Keratinocyte (primary cell): ENCODE measurements around the gene PCDHGC4. TPM values are rescaled to one million over a fixed set of nuclear protein-coding genes. Genes with fewer than 3 reads are reported as not detected.
A peak's percentile ranks its signal among the peaks of the same experiment; 100 is the strongest.

Experiments used
- DNase-seq: peaks from one replicate; pipeline ENCODE4 v3.0.0-alpha.2; 2011; ENCODE audit warnings: low read depth, missing footprints, low spot score
- FAIRE-seq: peaks from 2 replicates; lab custom pipeline; 2011; peaks lifted over from hg19 to GRCh38; lab: Jason Lieb, UNC
- H2AFZ ChIP-seq: 2 replicates; pipeline ENCODE4 v1.6.0; 2012; ENCODE audit warnings: low read length, control low read depth, inconsistent platforms; ENCODE audit not compliant: control insufficient read depth
- H3K27ac ChIP-seq: 2 replicates; pipeline ENCODE4 v1.5.1; 2011; ENCODE audit warnings: low read length; ENCODE audit not compliant: control insufficient read depth, insufficient read depth
- H3K27me3 ChIP-seq: 3 replicates; pipeline ENCODE4 v1.6.0; 2011; ENCODE audit warnings: low read length; ENCODE audit not compliant: control insufficient read depth, insufficient read depth; ENCODE audit errors: extremely low read depth
- H3K36me3 ChIP-seq, 2 experiments: 2 replicates in 1 of 2; 3 replicates in 1 of 2; pipeline ENCODE4 v1.5.1; 2011; ENCODE audit warnings: low read length in 2 of 2, mild to moderate bottlenecking in 1 of 2; ENCODE audit not compliant: control insufficient read depth in 2 of 2, insufficient read depth in 2 of 2; ENCODE audit errors: extremely low read depth in 1 of 2
- H3K4me1 ChIP-seq: 3 replicates; pipeline ENCODE4 v1.5.1; 2011; ENCODE audit warnings: low read length; ENCODE audit not compliant: control insufficient read depth, insufficient read depth; ENCODE audit errors: extremely low read depth
- H3K4me2 ChIP-seq: 3 replicates; pipeline ENCODE4 v1.6.0; 2011; ENCODE audit warnings: low read depth, low read length; ENCODE audit not compliant: control insufficient read depth, insufficient read depth; ENCODE audit errors: extremely low read depth
- H3K4me3 ChIP-seq, 3 experiments: fragments of 200-600 bp in 1 of 3; sonication (generic) in 1 of 3; 2 replicates in 2 of 3; 3 replicates in 1 of 3; pipeline ENCODE4 v1.5.1; 2011 to 2016; ENCODE audit warnings: low read length in 3 of 3, mild to moderate bottlenecking in 3 of 3, control low read depth in 2 of 3, inconsistent platforms in 1 of 3, low read depth in 1 of 3, mixed read lengths in 1 of 3, mixed run types in 1 of 3, moderate library complexity in 1 of 3; ENCODE audit not compliant: control insufficient read depth in 2 of 3, insufficient read depth in 2 of 3; ENCODE audit errors: extremely low read depth in 1 of 3
- H3K79me2 ChIP-seq: 2 replicates; pipeline ENCODE4 v1.6.0; 2012; ENCODE audit warnings: low read length; ENCODE audit not compliant: control insufficient read depth, insufficient read depth
- H3K9ac ChIP-seq: 3 replicates; pipeline ENCODE4 v1.6.0; 2011; ENCODE audit warnings: low read length; ENCODE audit not compliant: control insufficient read depth, insufficient read depth; ENCODE audit errors: extremely low read depth
- H3K9me1 ChIP-seq: 3 replicates; pipeline ENCODE4 v1.6.0; 2011; ENCODE audit warnings: low read length; ENCODE audit not compliant: control insufficient read depth, insufficient read depth; ENCODE audit errors: extremely low read depth
- H3K9me3 ChIP-seq: 2 replicates; pipeline ENCODE4 v1.5.1; 2012; ENCODE audit warnings: low read depth, low read length; ENCODE audit not compliant: control insufficient read depth
- H4K20me1 ChIP-seq: 3 replicates; pipeline ENCODE4 v1.6.0; 2011; ENCODE audit warnings: low read length; ENCODE audit not compliant: control insufficient read depth, insufficient read depth; ENCODE audit errors: extremely low read depth
- EZH2 ChIP-seq: IDR thresholded peaks from one replicate; pipeline ENCODE4 v1.6.1; 2012; ENCODE audit warnings: inconsistent platforms, mild to moderate bottlenecking, low read length, moderate library complexity
- dilution Hi-C: fragments of 300-500 bp; cut with MboI; formaldehyde crosslinking; loops from one replicate; pipeline ENCODE4 v1.7.0; 2020; ENCODE audit warnings: low sequenced_read_pairs; ENCODE audit not compliant: extremely low pct_ligation_motif_present
- polyA plus RNA-seq, 5 experiments: library from polyadenylated mRNA; depleted of rRNA in 3 of 5; stranded (reverse) in 3 of 5; stranded (forward) in 1 of 5; unstranded in 1 of 5; fragments of >200 nt; gene quantifications; 1 replicate in 1 of 5; 2 replicates in 3 of 5; 3 replicates in 1 of 5; pipeline versions ENCODE4 v1.2.1 to v1.2.3, GENCODE V29; 2011 to 2012; ENCODE audit warnings: missing spikeins in 2 of 5, low read depth in 1 of 5, low replicate concordance in 1 of 5
- TF ChIP-seq, protein P1 (sequence below), 3 experiments: IDR thresholded peaks in 1 of 3; conservative IDR thresholded peaks in 1 of 3; optimal IDR thresholded peaks in 1 of 3; 2 replicates in 2 of 3; 3 replicates in 1 of 3; pipeline versions ENCODE3 to v1.5.1; 2011; ENCODE audit warnings: low read length in 3 of 3, mild to moderate bottlenecking in 3 of 3, moderate library complexity in 2 of 3, control low read depth in 1 of 3, inconsistent platforms in 1 of 3; ENCODE audit not compliant: insufficient read depth in 2 of 3; ENCODE audit errors: extremely low read depth in 1 of 3

PCDHGC4 gene
- polyA plus RNA-seq, 1 donor (not counting 4 experiments of a cell fraction or from before 2014, with no cell fraction given) = 0.13 TPM

DNA sequence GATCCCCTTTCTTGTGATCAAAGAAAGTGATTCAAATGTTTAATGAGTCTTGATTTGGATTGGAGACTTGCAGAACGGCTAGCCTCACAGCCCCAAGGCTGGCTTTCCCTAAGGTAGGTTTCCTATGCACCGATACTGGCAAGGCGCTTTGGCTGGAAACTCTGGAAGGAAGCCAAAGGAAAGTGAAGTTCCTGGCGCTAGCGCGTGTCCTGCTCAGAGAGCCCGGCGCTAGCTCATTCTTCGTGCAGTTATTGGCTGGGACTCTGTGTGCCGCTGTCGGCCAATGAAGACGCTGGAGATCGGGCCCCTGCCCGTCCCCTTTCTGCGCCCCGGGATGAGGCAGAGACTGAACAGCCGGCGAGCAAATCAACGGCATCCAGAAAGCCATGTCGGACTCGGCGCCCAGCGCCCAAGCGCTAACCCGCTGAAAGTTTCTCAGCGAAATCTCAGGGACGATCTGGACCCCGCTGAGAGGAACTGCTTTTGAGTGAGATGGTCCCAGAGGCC lies 9.2 kb upstream of the PCDHGC4 start, which contains the start of gene PCDHGC3:
Gene PCDHGC3 (plus strand): TSS at position 342 of the 507 bp plus-strand sequence. CDS start 151 bp downstream, at position 493.
- peak within 1 kb of the TSS; percentile 83 for H3K9ac ChIP-seq
- H3K79me2 ChIP-seq = peaks cover 7% of the 10 kb centered on the region
- peaks cover 5% of the 10 kb centered on the region for H3K27me3 ChIP-seq
- peaks cover 0 to 1% of the 10 kb centered on the region in 2 experiments for H3K36me3 ChIP-seq
- TF ChIP-seq, protein P1, sequence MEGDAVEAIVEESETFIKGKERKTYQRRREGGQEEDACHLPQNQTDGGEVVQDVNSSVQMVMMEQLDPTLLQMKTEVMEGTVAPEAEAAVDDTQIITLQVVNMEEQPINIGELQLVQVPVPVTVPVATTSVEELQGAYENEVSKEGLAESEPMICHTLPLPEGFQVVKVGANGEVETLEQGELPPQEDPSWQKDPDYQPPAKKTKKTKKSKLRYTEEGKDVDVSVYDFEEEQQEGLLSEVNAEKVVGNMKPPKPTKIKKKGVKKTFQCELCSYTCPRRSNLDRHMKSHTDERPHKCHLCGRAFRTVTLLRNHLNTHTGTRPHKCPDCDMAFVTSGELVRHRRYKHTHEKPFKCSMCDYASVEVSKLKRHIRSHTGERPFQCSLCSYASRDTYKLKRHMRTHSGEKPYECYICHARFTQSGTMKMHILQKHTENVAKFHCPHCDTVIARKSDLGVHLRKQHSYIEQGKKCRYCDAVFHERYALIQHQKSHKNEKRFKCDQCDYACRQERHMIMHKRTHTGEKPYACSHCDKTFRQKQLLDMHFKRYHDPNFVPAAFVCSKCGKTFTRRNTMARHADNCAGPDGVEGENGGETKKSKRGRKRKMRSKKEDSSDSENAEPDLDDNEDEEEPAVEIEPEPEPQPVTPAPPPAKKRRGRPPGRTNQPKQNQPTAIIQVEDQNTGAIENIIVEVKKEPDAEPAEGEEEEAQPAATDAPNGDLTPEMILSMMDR (optimal IDR thresholded peaks at IDR 0.05 in 1 of 3, IDR thresholded peaks at IDR 0.05 in 1 of 3, conservative IDR thresholded peaks at IDR 0.05 in 1 of 3; ENCODE audit: extremely low read depth in 1 of 3, insufficient read depth in 2 of 3, low read length in 3 of 3) = peak in 2 of 3 experiments; percentile 20 to 60
- no peak for TF ChIP-seq EZH2
- H3K9me3 ChIP-seq = no peaks in the 10 kb centered on the region
- peaks cover 19% of the 10 kb centered on the region for H3K4me1 ChIP-seq
- H2AFZ ChIP-seq = peak within 1 kb of the TSS; percentile 95
- H4K20me1 ChIP-seq = no peaks in the 10 kb centered on the region
- dilution Hi-C loops = no loop called here
- DNase-seq = peak; percentile 63
- FAIRE-seq = peak; percentile 56
- peak within 1 kb of the TSS; percentile 49 to 96 (median 94) for H3K4me3 ChIP-seq
- peak within 1 kb of the TSS; percentile 97 for H3K4me2 ChIP-seq
- no peaks in the 10 kb centered on the region for H3K9me1 ChIP-seq
- H3K27ac ChIP-seq = peak within 1 kb of the TSS; percentile 66

GRCh38 chr5:141476132-141476911 lies 8.5 kb upstream of the PCDHGC4 start:
- FAIRE-seq (peak; percentile 69), DNase-seq (no peak)
- H3K4me1 ChIP-seq = peaks cover 19% of the 10 kb centered on the region
- peaks cover 7% of the 10 kb centered on the region for H3K79me2 ChIP-seq
- H2AFZ ChIP-seq = peak overlapping the region; percentile 95
- H3K9ac ChIP-seq = peak overlapping the region; percentile 83
- H3K36me3 ChIP-seq = peaks cover 0 to 1% of the 10 kb centered on the region in 2 experiments
- H3K9me1 ChIP-seq = no peaks in the 10 kb centered on the region
- H3K4me2 ChIP-seq = peak overlapping the region; percentile 97
- TF ChIP-seq EZH2 = no peak
- TF ChIP-seq, protein P1 (optimal IDR thresholded peaks at IDR 0.05 in 1 of 3, IDR thresholded peaks at IDR 0.05 in 1 of 3, conservative IDR thresholded peaks at IDR 0.05 in 1 of 3; ENCODE audit: extremely low read depth in 1 of 3, insufficient read depth in 2 of 3, low read length in 3 of 3) = no peak
- peak overlapping the region; percentile 66 for H3K27ac ChIP-seq
- dilution Hi-C loops = no loop called here
- no peaks in the 10 kb centered on the region for H4K20me1 ChIP-seq
- no peaks in the 10 kb centered on the region for H3K9me3 ChIP-seq
- peaks cover 5% of the 10 kb centered on the region for H3K27me3 ChIP-seq
- H3K4me3 ChIP-seq = peak overlapping the region; percentile 49 to 96 (median 94)
